Activated CD8-positive, alpha-beta T cell treated with anti-CD3 and anti-CD28 coated beads, Interleukin-2, amount 10 ng/mL, durations not matched to agents 7 days and 5 days (primary cell): ENCODE measurements around the gene RAG2. TPM values are rescaled to one million over a fixed set of nuclear protein-coding genes. Genes with fewer than 3 reads are reported as not detected.
"Not testable (repeated sequence)": the region's sequence is repeated elsewhere in the genome, so short reads cannot be mapped to it uniquely, and the experiment has no call there.

Source experiments
- ATAC-seq: fragments of 150-1000 bp; cut with Tn5 transposase; one replicate; pipeline ENCODE4 v1.10.0; 2021; ENCODE audit warnings: moderate library complexity
- CTCF ChIA-PET: fragments of 350-600 bp; sonication (Branson Sonifier 250); formaldehyde crosslinking; loops from one replicate; lab custom pipeline; 2021; ENCODE audit warnings: antibody characterized with exemption; lab: Charles Lee
- POLR2A ChIA-PET: fragments of 350-600 bp; sonication (Branson Sonifier 250); formaldehyde crosslinking; loops from one replicate; lab custom pipeline; 2021; ENCODE audit warnings: antibody characterized with exemption; lab: Charles Lee
- DNase-seq: peaks from one replicate; pipeline ENCODE4 v3.0.0-alpha.2; 2020
- H3K27ac Mint-ChIP-seq: one replicate; pipeline ENCODE4 v1.8.0; 2021; ENCODE audit warnings: mild to moderate bottlenecking, mixed read lengths
- H3K27me3 Mint-ChIP-seq: one replicate; pipeline ENCODE4 v1.8.0; 2021; ENCODE audit warnings: low read depth, mixed read lengths
- H3K36me3 Mint-ChIP-seq: one replicate; pipeline ENCODE4 v1.8.0; 2021; ENCODE audit warnings: low read depth, mixed read lengths
- H3K4me1 Mint-ChIP-seq: one replicate; pipeline ENCODE4 v1.8.0; 2021; ENCODE audit warnings: low read depth, mixed read lengths
- H3K4me3 Mint-ChIP-seq: one replicate; pipeline ENCODE4 v1.8.0; 2021; ENCODE audit warnings: mild to moderate bottlenecking, mixed read lengths
- H3K9me3 Mint-ChIP-seq: one replicate; pipeline ENCODE4 v1.8.0; 2022; ENCODE audit warnings: mixed read lengths; ENCODE audit not compliant: insufficient read depth
- total RNA-seq, 2 experiments: library from RNA; stranded (reverse); gene quantifications; one replicate each; pipeline ENCODE4 v1.2.3, GENCODE V29; 2021

RAG2 gene
- total RNA-seq, 2 experiments from 2014 or later, result not detected

DNA sequence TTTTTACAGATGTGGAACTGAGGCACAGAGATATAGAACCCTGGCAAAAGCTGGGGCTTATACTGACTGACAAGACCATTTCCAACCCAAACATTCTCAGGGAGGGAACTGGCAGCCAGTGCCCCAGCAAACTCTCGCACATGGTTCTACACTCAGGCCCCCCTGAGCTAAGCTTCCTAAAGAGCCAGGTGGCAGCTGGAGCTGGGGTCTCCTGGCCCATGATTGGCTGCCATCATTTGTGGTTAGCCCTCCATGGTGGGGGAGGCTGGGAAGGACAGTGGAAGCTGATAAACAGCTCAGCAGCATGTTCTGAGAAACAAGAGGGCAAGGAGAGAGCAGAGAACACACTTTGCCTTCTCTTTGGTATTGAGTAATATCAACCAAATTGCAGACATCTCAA, 30.3 kb downstream of the RAG2 start, which contains the start of gene RAG1:
TSS of gene RAG1 (plus strand) at position 314 of the 400 bp plus-strand sequence. CDS start 5,298 bp downstream, outside the sequence.
- ATAC-seq (no peak), DNase-seq (no peak)
- H3K9me3 Mint-ChIP-seq, result no peaks in the 10 kb centered on the region
- ChIA-PET POLR2A (no interaction called here), CTCF (interaction anchor here (9.7 kb wide), 1 partner anchor 181 kb away, joined by 244 read pairs; no protein-coding TSS in a partner anchor)
- no peaks in the 10 kb centered on the region for H3K36me3 Mint-ChIP-seq
- peaks cover 4% of the 10 kb centered on the region for H3K4me1 Mint-ChIP-seq
- H3K27ac Mint-ChIP-seq, result no peak within 1 kb of the TSS
- peaks cover 53% of the 10 kb centered on the region for H3K27me3 Mint-ChIP-seq
- H3K4me3 Mint-ChIP-seq, result no peak within 1 kb of the TSS

- peaks cover 51% of the 10 kb centered on the region for H3K27me3 Mint-ChIP-seq
- H3K27ac Mint-ChIP-seq, result no peak overlapping the region
- H3K36me3 Mint-ChIP-seq, result no peaks in the 10 kb centered on the region
- CTCF ChIA-PET, result interaction anchor here (0.7 to 9.7 kb wide), 5 partner anchors 74 to 182 kb away, joined by 3 to 244 read pairs (median 4); no protein-coding TSS in a partner anchor
- POLR2A ChIA-PET, result no interaction called here
- DNase-seq (no peak), ATAC-seq (no peak)
- no peak overlapping the region for H3K4me3 Mint-ChIP-seq
- no peaks in the 10 kb centered on the region for H3K9me3 Mint-ChIP-seq
- H3K4me1 Mint-ChIP-seq, result peaks cover 4% of the 10 kb centered on the region
Measured at GRCh38 chr11:36566407-36567053, 31.5 kb downstream of the RAG2 start.

GRCh38 chr11:36565031-36565610, 32.9 kb downstream of the RAG2 start:
- no peak for DNase-seq
- Mint-ChIP-seq H3K27ac (no peak overlapping the region), H3K27me3 (peaks cover 45% of the 10 kb centered on the region), H3K4me3 (no peak overlapping the region), H3K9me3 (peaks cover under 1% of the 10 kb centered on the region), H3K4me1 (peaks cover 4% of the 10 kb centered on the region), H3K36me3 (peaks cover under 1% of the 10 kb centered on the region)
- no peak for ATAC-seq
- ChIA-PET POLR2A (no interaction called here), CTCF (interaction anchor here (0.6 to 9.7 kb wide), 35 partner anchors 8 to 273 kb away, joined by 3 to 244 read pairs (median 5); partner anchors contain the start of gene IFTAP)

GRCh38 chr11:36564376-36565030, 33.5 kb downstream of the RAG2 start:
- peak; percentile 78 for ATAC-seq
- ChIA-PET CTCF (interaction anchor here (0.6 to 9.7 kb wide), 38 partner anchors 9 to 273 kb away, joined by 3 to 244 read pairs (median 5); partner anchors contain the start of genes IFTAP and TRAF6), POLR2A (no interaction called here)
- Mint-ChIP-seq H3K36me3 (peaks cover 5% of the 10 kb centered on the region), H3K4me1 (peaks cover 7% of the 10 kb centered on the region), H3K4me3 (peak overlapping the region; percentile 31), H3K9me3 (peaks cover 6% of the 10 kb centered on the region), H3K27me3 (peaks cover 47% of the 10 kb centered on the region), H3K27ac (no peak overlapping the region)
- DNase-seq, result peak; percentile 68

DNA sequence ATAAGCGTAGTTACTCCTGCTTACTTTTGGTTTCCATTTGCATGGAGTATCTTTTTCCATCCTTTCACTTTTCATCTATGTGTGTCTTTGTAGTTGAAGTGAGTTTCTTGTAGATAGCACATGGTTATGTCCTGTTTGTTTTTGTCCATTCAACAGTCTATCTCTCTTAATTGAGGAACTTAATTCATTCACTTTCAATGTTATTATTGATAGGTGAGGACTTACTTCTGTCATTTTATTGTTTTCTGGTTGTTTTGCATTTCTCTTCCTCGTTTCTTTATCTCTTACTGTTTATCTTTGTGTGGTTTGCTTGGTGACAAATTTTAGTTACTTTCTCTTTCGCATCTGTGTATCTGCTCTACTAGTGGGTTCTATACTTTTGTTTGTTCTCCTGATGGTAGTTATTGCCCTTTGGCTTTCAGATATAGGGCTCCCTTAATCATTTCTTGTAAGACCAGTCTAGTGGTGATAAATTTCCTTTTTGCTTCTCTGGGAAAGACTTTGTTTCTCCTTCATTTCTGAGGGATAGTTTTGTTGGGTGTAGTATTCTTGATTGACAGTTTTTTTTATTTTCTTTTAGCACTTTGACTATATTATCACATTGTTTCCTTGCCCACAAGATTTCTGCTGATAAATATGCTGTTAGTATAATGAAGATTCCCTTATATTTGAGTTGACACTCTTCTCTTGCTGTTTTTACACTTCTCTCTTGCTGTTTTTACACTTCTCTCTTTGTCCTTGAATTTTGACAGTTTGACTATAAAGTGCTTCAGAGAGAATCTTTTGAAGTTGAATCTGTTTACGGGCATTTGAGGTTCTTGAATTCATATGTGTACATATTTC, 39.2 kb downstream of the RAG2 start:
- CTCF ChIA-PET, result interaction anchor here (1.1 to 9.7 kb wide), 2 partner anchors 66 to 190 kb away, joined by 3 to 244 read pairs; no protein-coding TSS in a partner anchor
- peaks cover 13% of the 10 kb centered on the region for H3K36me3 Mint-ChIP-seq
- peak overlapping the region; percentile 47 for H3K4me3 Mint-ChIP-seq
- H3K27ac Mint-ChIP-seq, result peak overlapping the region; percentile 75
- DNase-seq (no peak), ATAC-seq (peak; percentile 90)
- peaks cover 17% of the 10 kb centered on the region for H3K9me3 Mint-ChIP-seq
- H3K27me3 Mint-ChIP-seq, result peaks cover 14% of the 10 kb centered on the region
- H3K4me1 Mint-ChIP-seq, result peaks cover 22% of the 10 kb centered on the region
- POLR2A ChIA-PET, result no interaction called here

GRCh38 chr11:36557991-36558390, 40.0 kb downstream of the RAG2 start:
- CTCF ChIA-PET, result no interaction called here
- H3K27ac Mint-ChIP-seq, result no peak overlapping the region
- H3K36me3 Mint-ChIP-seq, result peaks cover 13% of the 10 kb centered on the region
- POLR2A ChIA-PET, result no interaction called here
- peaks cover 22% of the 10 kb centered on the region for H3K4me1 Mint-ChIP-seq
- ATAC-seq (no peak), DNase-seq (no peak)
- H3K9me3 Mint-ChIP-seq, result peaks cover 17% of the 10 kb centered on the region
- peaks cover 12% of the 10 kb centered on the region for H3K27me3 Mint-ChIP-seq
- no peak overlapping the region for H3K4me3 Mint-ChIP-seq

DNA sequence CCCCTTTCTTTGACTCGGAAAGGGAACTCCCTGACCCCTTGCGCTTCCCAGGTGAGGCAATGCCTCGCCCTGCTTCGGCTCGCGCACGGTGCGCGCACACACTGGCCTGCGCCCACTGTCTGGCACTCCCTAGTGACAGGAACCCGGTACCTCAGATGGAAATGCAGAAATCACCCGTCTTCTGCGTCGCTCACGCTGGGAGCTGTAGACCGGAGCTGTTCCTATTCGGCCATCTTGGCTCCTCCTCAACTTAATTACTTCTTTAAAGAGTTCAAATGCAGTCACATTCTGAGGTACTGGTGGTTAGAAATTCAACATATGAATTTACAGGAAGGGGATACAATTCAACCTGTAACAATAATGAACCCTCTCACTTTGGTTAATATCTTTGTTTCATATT, 40.6 kb downstream of the RAG2 start:
- Mint-ChIP-seq H3K27me3 (peaks cover 12% of the 10 kb centered on the region), H3K36me3 (peaks cover 13% of the 10 kb centered on the region), H3K4me1 (peaks cover 22% of the 10 kb centered on the region), H3K9me3 (peaks cover 17% of the 10 kb centered on the region)
- POLR2A ChIA-PET, H3K4me3 Mint-ChIP-seq, ATAC-seq, CTCF ChIA-PET, DNase-seq, H3K27ac Mint-ChIP-seq: not testable (repeated sequence)

DNA sequence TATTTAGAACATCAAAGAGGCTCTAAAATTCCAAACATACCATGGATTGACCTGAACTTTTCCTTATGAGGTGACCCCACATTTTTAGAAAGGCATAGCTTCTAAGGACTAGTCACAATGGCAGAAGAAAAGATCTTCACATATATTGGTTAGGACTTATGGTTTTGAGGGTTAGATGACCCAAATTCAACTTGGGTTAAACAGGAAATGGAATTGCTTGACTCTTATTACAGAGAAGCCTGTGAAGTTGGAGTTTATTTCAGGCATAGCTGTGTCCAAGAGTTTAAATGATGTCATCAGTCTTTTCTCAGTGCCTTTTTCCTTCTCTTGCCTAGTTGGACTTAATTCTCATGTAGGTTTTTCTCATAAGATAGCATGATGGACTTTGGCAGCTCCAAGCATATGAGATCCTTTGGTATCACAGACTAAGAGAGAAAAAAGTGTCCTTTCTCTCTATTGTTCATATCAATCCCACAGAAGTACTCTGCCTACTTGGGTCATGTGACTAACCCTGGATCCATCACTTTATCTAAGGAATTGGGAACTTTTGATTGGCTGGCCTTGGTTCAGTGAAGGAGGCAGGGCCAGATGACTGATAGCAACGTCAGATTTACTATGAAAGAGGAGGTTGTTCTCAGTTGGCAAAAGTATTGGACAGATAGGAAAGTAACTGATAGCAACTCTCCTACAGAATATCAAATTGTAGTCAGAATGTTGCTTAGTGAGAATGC, 47.5 kb downstream of the RAG2 start:
- Mint-ChIP-seq H3K4me1 (peaks cover 1% of the 10 kb centered on the region), H3K9me3 (no peaks in the 10 kb centered on the region), H3K4me3 (no peak overlapping the region), H3K27me3 (peaks cover 16% of the 10 kb centered on the region), H3K27ac (no peak overlapping the region), H3K36me3 (no peaks in the 10 kb centered on the region)
- ChIA-PET CTCF (interaction anchor here (1.4 kb wide), 2 partner anchors 10 to 14 kb away, joined by 4 read pairs; no protein-coding TSS in a partner anchor), POLR2A (no interaction called here)
- ATAC-seq (no peak), DNase-seq (no peak)

Other genes starting within 250 kb of the RAG2 start
- 1 to 10 TPM; 8.8 to 9.1 TPM for gene TRAF6, start 88.0 kb downstream of the RAG2 start, total RNA-seq
- gene RAG1, start 30.2 kb downstream of the RAG2 start, total RNA-seq, result under 1 TPM; 0.08 TPM
- gene IFTAP, start 3.7 kb downstream of the RAG2 start, total RNA-seq, result 1 to 10 TPM in 1 of 2 experiments, under 1 TPM in 1; 0.90 to 1.5 TPM